H9 (cell line): Measurements from ENCODE around the gene SFTPB. TPM values are rescaled to one million over a fixed set of nuclear protein-coding genes. Genes with fewer than 3 reads are reported as not detected.

Source experiments
- DNase-seq: peaks from one replicate; pipeline ENCODE4 v3.0.0-alpha.2; 2017
- H2AFZ ChIP-seq: one replicate; pipeline ENCODE4 v1.6.1; 2013; ENCODE audit warnings: mild to moderate bottlenecking, low read length, control low read depth, moderate library complexity
- H2AK5ac ChIP-seq: 2 replicates; pipeline ENCODE4 v1.6.1; 2013; ENCODE audit warnings: low read length, control low read depth, mixed read lengths; ENCODE audit not compliant: insufficient read length
- H2BK120ac ChIP-seq: one replicate; pipeline ENCODE4 v1.6.1; 2013; ENCODE audit warnings: low read depth, mild to moderate bottlenecking, low read length, control low read depth, inconsistent platforms; ENCODE audit not compliant: poor library complexity, severe bottlenecking
- H2BK12ac ChIP-seq: 2 replicates; pipeline ENCODE4 v1.6.1; 2013; ENCODE audit warnings: low read length, control low read depth, mixed read lengths, low read depth; ENCODE audit not compliant: insufficient read length
- H2BK15ac ChIP-seq: 2 replicates; pipeline ENCODE4 v1.6.1; 2013; ENCODE audit warnings: low read depth, low read length, control low read depth
- H2BK20ac ChIP-seq: one replicate; pipeline ENCODE4 v1.6.1; 2013; ENCODE audit warnings: low read depth, mild to moderate bottlenecking, low read length, control low read depth, inconsistent platforms; ENCODE audit not compliant: poor library complexity, severe bottlenecking
- H2BK5ac ChIP-seq: 2 replicates; pipeline ENCODE4 v1.6.1; 2013; ENCODE audit warnings: low read length, control low read depth, mixed read lengths; ENCODE audit not compliant: insufficient read length
- H3K14ac ChIP-seq: 2 replicates; pipeline ENCODE4 v1.6.1; 2013; ENCODE audit warnings: low read length, control low read depth; ENCODE audit not compliant: insufficient read depth
- H3K18ac ChIP-seq: 2 replicates; pipeline ENCODE4 v1.6.1; 2013; ENCODE audit warnings: low read depth, mild to moderate bottlenecking, mixed read lengths, low read length, control low read depth; ENCODE audit not compliant: insufficient read length
- H3K23ac ChIP-seq: 2 replicates; pipeline ENCODE4 v1.6.1; 2013; ENCODE audit warnings: low read length, control low read depth, mixed read lengths, low read depth; ENCODE audit not compliant: insufficient read length
- H3K23me2 ChIP-seq: 2 replicates; pipeline ENCODE4 v1.6.1; 2013; ENCODE audit warnings: low read depth, mild to moderate bottlenecking, mixed read lengths, low read length, control low read depth; ENCODE audit not compliant: insufficient read length, poor library complexity, severe bottlenecking
- H3K27ac ChIP-seq: 2 replicates; pipeline ENCODE4 v1.5.1; 2013; ENCODE audit warnings: low read length, control low read depth, mixed read lengths, low read depth; ENCODE audit not compliant: insufficient read length
- H3K27me3 ChIP-seq: 2 replicates; pipeline ENCODE4 v1.6.1; 2013; ENCODE audit warnings: low read length, control low read depth, inconsistent platforms; ENCODE audit not compliant: insufficient read depth
- H3K4ac ChIP-seq: 2 replicates; pipeline ENCODE4 v1.6.1; 2013; ENCODE audit warnings: low read depth, mild to moderate bottlenecking, control low read depth, inconsistent platforms, low read length, moderate library complexity
- H3K4me1 ChIP-seq: 2 replicates; pipeline ENCODE4 v1.6.1; 2013; ENCODE audit warnings: low read length, control low read depth, inconsistent platforms; ENCODE audit not compliant: insufficient read depth
- H3K4me2 ChIP-seq: 2 replicates; pipeline ENCODE4 v1.6.1; 2013; ENCODE audit warnings: low read length, control low read depth, mixed read lengths; ENCODE audit not compliant: insufficient read length, insufficient read depth
- H3K56ac ChIP-seq: 2 replicates; pipeline ENCODE4 v1.6.1; 2013; ENCODE audit warnings: low read depth, mild to moderate bottlenecking, mixed read lengths, low read length, control low read depth; ENCODE audit not compliant: insufficient read length
- H3K79me1 ChIP-seq: 2 replicates; pipeline ENCODE4 v1.6.1; 2013; ENCODE audit warnings: low read depth, mild to moderate bottlenecking, moderate library complexity, low read length, control low read depth, inconsistent platforms; ENCODE audit not compliant: insufficient read depth, poor library complexity, severe bottlenecking
- H3K79me2 ChIP-seq: 2 replicates; pipeline ENCODE4 v1.6.1; 2013; ENCODE audit warnings: low read length, control low read depth, inconsistent platforms; ENCODE audit not compliant: insufficient read depth
- H3K9ac ChIP-seq: 2 replicates; pipeline ENCODE4 v1.6.1; 2013; ENCODE audit warnings: low read length, control low read depth, mixed read lengths; ENCODE audit not compliant: insufficient read length; ENCODE audit errors: extremely low read depth
- H3K9me3 ChIP-seq: one replicate; pipeline ENCODE4 v1.6.1; 2013; ENCODE audit warnings: low read depth, low read length, inconsistent platforms; ENCODE audit not compliant: control insufficient read depth
- H3T11ph ChIP-seq: one replicate; pipeline ENCODE4 v1.6.1; 2013; ENCODE audit warnings: mild to moderate bottlenecking, low read length, control low read depth, inconsistent platforms
- H4K20me1 ChIP-seq: one replicate; pipeline ENCODE4 v1.6.1; 2013; ENCODE audit not compliant: control insufficient read depth, insufficient read length, insufficient read depth
- H4K5ac ChIP-seq: 2 replicates; pipeline ENCODE4 v1.6.1; 2013; ENCODE audit warnings: low read depth, mild to moderate bottlenecking, mixed read lengths, low read length, control low read depth; ENCODE audit not compliant: insufficient read length
- H4K8ac ChIP-seq: replicated peaks from 2 replicates; pipeline ENCODE4 v1.6.1; 2013; ENCODE audit warnings: low read length, control low read depth, mixed read lengths, low read depth; ENCODE audit not compliant: insufficient read length
- H4K91ac ChIP-seq: 2 replicates; pipeline ENCODE4 v1.6.1; 2013; ENCODE audit warnings: low read depth, mild to moderate bottlenecking, moderate library complexity, mixed read lengths, low read length, control low read depth; ENCODE audit not compliant: insufficient read length
- H3K27ac Mint-ChIP-seq, 3 experiments: 2 replicates in 2 of 3; 3 replicates in 1 of 3; pipeline ENCODE4 v1.8.0; 2020 to 2021; ENCODE audit warnings: mixed read lengths in 3 of 3, mild to moderate bottlenecking in 1 of 3, moderate library complexity in 1 of 3
- H3K27me3 Mint-ChIP-seq: 2 replicates; pipeline ENCODE4 v1.8.0; 2021; ENCODE audit warnings: low read depth, mild to moderate bottlenecking, moderate library complexity, mixed read lengths
- H3K36me3 Mint-ChIP-seq, 3 experiments: 2 replicates in 2 of 3; 3 replicates in 1 of 3; pipeline ENCODE4 v1.8.0; 2020 to 2021; ENCODE audit warnings: low read depth in 3 of 3, mixed read lengths in 3 of 3; ENCODE audit not compliant: insufficient read depth in 1 of 3
- H3K4me1 Mint-ChIP-seq, 2 experiments: 2 replicates each; pipeline ENCODE4 v1.8.0; 2020; ENCODE audit warnings: mixed read lengths in 2 of 2
- H3K4me3 Mint-ChIP-seq, 2 experiments: 2 replicates in 1 of 2; 3 replicates in 1 of 2; pipeline ENCODE4 v1.8.0; 2020 to 2021; ENCODE audit warnings: mild to moderate bottlenecking in 2 of 2, mixed read lengths in 2 of 2, moderate library complexity in 1 of 2
- H3K9me3 Mint-ChIP-seq, 2 experiments: 2 replicates in 1 of 2; 3 replicates in 1 of 2; pipeline ENCODE4 v1.8.0; 2020; ENCODE audit warnings: mild to moderate bottlenecking in 2 of 2, mixed read lengths in 2 of 2, moderate library complexity in 1 of 2
- CTCF ChIP-seq: fragments of 200-600 bp; sonication (generic); conservative IDR thresholded peaks from 3 replicates; pipeline ENCODE4 v1.8.0; 2021; ENCODE audit warnings: antibody characterized with exemption, mild to moderate bottlenecking
- WGBS: extraction: QIAGEN DNeasy Blood & Tissue Kit; methylation state at CpG from one replicate; pipeline ENCODE4 v1.1.7; 2013; ENCODE audit warnings: missing lambda C conversion rate, low lambda C conversion rate, mixed read lengths; ENCODE audit not compliant: insufficient read length; ENCODE audit errors: extremely low coverage; 5-methylcytosine and 5-hydroxymethylcytosine counted together
- total RNA-seq: library from RNA; stranded (reverse); gene quantifications from 2 replicates; pipeline ENCODE4 v1.2.1, GENCODE V29; 2021

The SFTPB gene
- total RNA-seq, 1 experiment from 2014 or later, result not detected

GRCh38 chr2:85712336-85712735 is 44.3 kb upstream of the SFTPB start:
- Histone ChIP-seq H3T11ph (no peak overlapping the region), H3K79me1 (no peaks in the 10 kb centered on the region), H3K23me2 (no peaks in the 10 kb centered on the region), H3K23ac (no peak overlapping the region), H3K14ac (no peak overlapping the region), H3K18ac (no peak overlapping the region), H2AK5ac (no peak overlapping the region), H4K20me1 (no peaks in the 10 kb centered on the region), H4K5ac (no peak overlapping the region), H4K8ac (no peak overlapping the region), H3K27me3 (peaks cover 3% of the 10 kb centered on the region; the same call in 1 of the 2 replicates), H2BK12ac (no peak overlapping the region), H2BK20ac (no peak overlapping the region), H3K4ac (no peak overlapping the region), H4K91ac (no peak overlapping the region), H2BK5ac (no peak overlapping the region), H2BK15ac (no peak overlapping the region), H3K27ac (no peak overlapping the region), H3K56ac (no peak overlapping the region), H2AFZ (no peak overlapping the region), H3K9ac (no peak overlapping the region), H3K79me2 (no peaks in the 10 kb centered on the region), H3K4me1 (no peaks in the 10 kb centered on the region), H3K4me2 (no peak overlapping the region), H3K9me3 (no peaks in the 10 kb centered on the region), H2BK120ac (no peak overlapping the region)
- Mint-ChIP-seq H3K36me3 (no peaks in the 10 kb centered on the region), H3K4me1 (peaks cover 2 to 7% of the 10 kb centered on the region in 2 experiments), H3K27me3 (peaks cover 23% of the 10 kb centered on the region), H3K4me3 (no peak overlapping the region), H3K27ac (no peak overlapping the region), H3K9me3 (no peaks in the 10 kb centered on the region; a peak in 1 of 5 replicates)
- WGBS, result no CpG with 5 or more reads among the region's 15 CpGs
- TF ChIP-seq CTCF, result no peak
- no peak for DNase-seq
